SU-DHL-6 (cell line): ENCODE data around the gene INVS.

Experiments
- H2AFZ ChIP-seq: fragments of 200-600 bp; sonication (generic); 2 replicates; pipeline ENCODE4 v1.6.1; 2014; ENCODE audit warnings: low read depth, mild to moderate bottlenecking, moderate library complexity, mixed read lengths, antibody characterized with exemption, low read length; ENCODE audit not compliant: severe bottlenecking
- H3F3A ChIP-seq: fragments of 200-600 bp; shearing (Covaris generic); 2 replicates; pipeline ENCODE4 v1.6.0; 2016; ENCODE audit warnings: antibody characterized with exemption, mild to moderate bottlenecking; ENCODE audit not compliant: insufficient read depth
- H3K27ac ChIP-seq: fragments of 200-600 bp; sonication (generic); 2 replicates; pipeline ENCODE4 v1.5.1; 2016; ENCODE audit warnings: low read depth, mild to moderate bottlenecking, low read length, moderate library complexity, mixed read lengths
- H3K27me3 ChIP-seq: fragments of 200-600 bp; sonication (generic), shearing (Covaris generic); 2 replicates; pipeline ENCODE4 v1.6.0; 2014; ENCODE audit warnings: mild to moderate bottlenecking, low read length
- H3K36me3 ChIP-seq: fragments of 200-600 bp; sonication (generic); 2 replicates; pipeline ENCODE4 v1.6.1; 2014; ENCODE audit warnings: mild to moderate bottlenecking, low read length, mixed read lengths
- H3K4me2 ChIP-seq: fragments of 300-600, 200-600 bp; shearing (Covaris generic), sonication (generic); 2 replicates; pipeline ENCODE4 v1.6.0; 2014; ENCODE audit warnings: low read length, low read depth, mild to moderate bottlenecking; ENCODE audit not compliant: poor library complexity, severe bottlenecking
- H3K4me3 ChIP-seq: fragments of 200-600 bp; sonication (generic); 2 replicates; pipeline ENCODE4 v1.5.1; 2014; ENCODE audit warnings: antibody characterized with exemption, low read length, mild to moderate bottlenecking, mixed read lengths; ENCODE audit not compliant: insufficient read depth, poor library complexity, severe bottlenecking
- H3K79me2 ChIP-seq: fragments of 200-600 bp; sonication (generic); 2 replicates; pipeline ENCODE4 v1.6.1; 2014; ENCODE audit warnings: mild to moderate bottlenecking, low read length, moderate library complexity; ENCODE audit not compliant: insufficient read depth
- H3K9ac ChIP-seq: fragments of 200-600 bp; sonication (generic); 2 replicates; pipeline ENCODE4 v1.7.0; 2014; ENCODE audit warnings: mild to moderate bottlenecking, low read length
- H3K9me2 ChIP-seq: fragments of 200-600 bp; sonication (generic); replicated peaks from 2 replicates; pipeline ENCODE4 v1.6.1; 2014; ENCODE audit warnings: low read length; ENCODE audit not compliant: insufficient read depth
- H3K9me3 ChIP-seq: fragments of 200-600 bp; sonication (generic); 2 replicates; pipeline ENCODE4 v1.6.1; 2014; ENCODE audit warnings: low read length, mixed read lengths; ENCODE audit not compliant: insufficient read depth
- H4K20me1 ChIP-seq: fragments of 200-600 bp; sonication (generic); 2 replicates; pipeline ENCODE4 v1.6.1; 2014; ENCODE audit warnings: low read depth, mild to moderate bottlenecking, antibody characterized with exemption, low read length, moderate library complexity, mixed read lengths
- CTCF ChIP-seq: fragments of 200-600 bp; sonication (generic); IDR thresholded peaks from one replicate; pipeline ENCODE4 v1.5.1; 2017; ENCODE audit warnings: antibody characterized with exemption, mild to moderate bottlenecking, low read length, moderate library complexity; ENCODE audit not compliant: insufficient read depth, poor library complexity, severe bottlenecking
- EZH2phosphoT487 ChIP-seq: fragments of 200-600 bp; sonication (generic), shearing (Covaris generic); conservative IDR thresholded peaks from 2 replicates; pipeline ENCODE4 v1.6.1; 2018; ENCODE audit warnings: mild to moderate bottlenecking, antibody characterized with exemption, low read length, moderate library complexity, mixed read lengths

INVS gene

GRCh38 chr9:100284247-100284646 is 185.2 kb downstream of the INVS start:
- H3K4me2 ChIP-seq, result no peak overlapping the region
- no peaks in the 10 kb centered on the region for H3F3A ChIP-seq
- H3K9ac ChIP-seq, result no peak overlapping the region
- no peak for TF ChIP-seq CTCF
- no peak for TF ChIP-seq EZH2phosphoT487
- H3K9me2 ChIP-seq, result no peaks in the 10 kb centered on the region
- no peak overlapping the region for H2AFZ ChIP-seq
- peaks cover 12% of the 10 kb centered on the region for H3K36me3 ChIP-seq
- H3K27me3 ChIP-seq, result no peaks in the 10 kb centered on the region
- H3K9me3 ChIP-seq, result no peaks in the 10 kb centered on the region
- no peaks in the 10 kb centered on the region for H4K20me1 ChIP-seq
- H3K79me2 ChIP-seq, result no peaks in the 10 kb centered on the region
- no peak overlapping the region for H3K27ac ChIP-seq
- no peak overlapping the region for H3K4me3 ChIP-seq

- Histone ChIP-seq H3K9me2 (no peaks in the 10 kb centered on the region), H3K9me3 (no peaks in the 10 kb centered on the region), H3K4me3 (no peak overlapping the region), H2AFZ (no peak overlapping the region), H3K36me3 (peaks cover 12% of the 10 kb centered on the region), H3K79me2 (no peaks in the 10 kb centered on the region), H4K20me1 (no peaks in the 10 kb centered on the region), H3K9ac (no peak overlapping the region), H3K27me3 (no peaks in the 10 kb centered on the region), H3F3A (no peaks in the 10 kb centered on the region), H3K27ac (no peak overlapping the region), H3K4me2 (no peak overlapping the region)
- TF ChIP-seq EZH2phosphoT487, result no peak
- no peak for TF ChIP-seq CTCF
Measured at GRCh38 chr9:100285080-100285479, 186.0 kb downstream of the INVS start.

- Histone ChIP-seq H3K4me3 (no peak overlapping the region), H3K27ac (no peak overlapping the region), H3K36me3 (peaks cover 12% of the 10 kb centered on the region), H4K20me1 (no peaks in the 10 kb centered on the region), H3K27me3 (no peaks in the 10 kb centered on the region), H3K9ac (no peak overlapping the region), H3F3A (no peaks in the 10 kb centered on the region), H2AFZ (no peak overlapping the region), H3K4me2 (no peak overlapping the region), H3K9me3 (no peaks in the 10 kb centered on the region), H3K9me2 (no peaks in the 10 kb centered on the region), H3K79me2 (no peaks in the 10 kb centered on the region)
- no peak for TF ChIP-seq EZH2phosphoT487
- no peak for TF ChIP-seq CTCF
Measured at GRCh38 chr9:100285601-100286000, 186.6 kb downstream of the INVS start.
